ENCODE data around the gene SECISBP2. TPM values are rescaled to one million over a fixed set of nuclear protein-coding genes. Genes with fewer than 3 reads are reported as not detected.
A peak's percentile ranks its signal among the peaks of the same experiment; 100 is the strongest.

The SECISBP2 gene
- total and polyA plus RNA-seq, 2 of the 13 experiments (the other 11 are each of a cell fraction or from before 2014, with no cell fraction given) = 32.4 to 38.0 TPM

- peak; percentile 41; the same call in 1 of the 2 replicates for TF ChIP-seq ZKSCAN8 (CRISPR knock-in tag; IDR thresholded peaks at IDR 0.05; ENCODE audit: borderline replicate concordance)
- peak; percentile 72; the same call in 1 of the 2 replicates for TF ChIP-seq ZNF230 (CRISPR knock-in tag; IDR thresholded peaks at IDR 0.05)
- no peak for TF ChIP-seq PLRG1 (conservative IDR thresholded peaks at IDR 0.05)
- no peak for TF ChIP-seq EED (CRISPR knock-in tag; IDR thresholded peaks at IDR 0.05)
- TF ChIP-seq ZNF782 (CRISPR knock-in tag; IDR thresholded peaks at IDR 0.05; ENCODE audit: borderline replicate concordance) = 0 out of 2 replicates have a peak, but pooled peaks have one; percentile 40
- TF ChIP-seq HNF1A (IDR thresholded peaks at IDR 0.05; ENCODE audit: low read depth) = peak; percentile 19; the same call in 1 of the 2 replicates
- TF ChIP-seq HNF1A (CRISPR knock-in tag; IDR thresholded peaks at IDR 0.05; ENCODE audit: borderline replicate concordance) = no peak; the same call in 1 of the 2 replicates
- TF ChIP-seq HNF1B (CRISPR knock-in tag; IDR thresholded peaks at IDR 0.05) = peak; percentile 65
- no peak; the same call in none of the 2 replicates for TF ChIP-seq NRL (CRISPR knock-in tag; IDR thresholded peaks at IDR 0.05; ENCODE audit: borderline replicate concordance)
- TF ChIP-seq, protein P1, sequence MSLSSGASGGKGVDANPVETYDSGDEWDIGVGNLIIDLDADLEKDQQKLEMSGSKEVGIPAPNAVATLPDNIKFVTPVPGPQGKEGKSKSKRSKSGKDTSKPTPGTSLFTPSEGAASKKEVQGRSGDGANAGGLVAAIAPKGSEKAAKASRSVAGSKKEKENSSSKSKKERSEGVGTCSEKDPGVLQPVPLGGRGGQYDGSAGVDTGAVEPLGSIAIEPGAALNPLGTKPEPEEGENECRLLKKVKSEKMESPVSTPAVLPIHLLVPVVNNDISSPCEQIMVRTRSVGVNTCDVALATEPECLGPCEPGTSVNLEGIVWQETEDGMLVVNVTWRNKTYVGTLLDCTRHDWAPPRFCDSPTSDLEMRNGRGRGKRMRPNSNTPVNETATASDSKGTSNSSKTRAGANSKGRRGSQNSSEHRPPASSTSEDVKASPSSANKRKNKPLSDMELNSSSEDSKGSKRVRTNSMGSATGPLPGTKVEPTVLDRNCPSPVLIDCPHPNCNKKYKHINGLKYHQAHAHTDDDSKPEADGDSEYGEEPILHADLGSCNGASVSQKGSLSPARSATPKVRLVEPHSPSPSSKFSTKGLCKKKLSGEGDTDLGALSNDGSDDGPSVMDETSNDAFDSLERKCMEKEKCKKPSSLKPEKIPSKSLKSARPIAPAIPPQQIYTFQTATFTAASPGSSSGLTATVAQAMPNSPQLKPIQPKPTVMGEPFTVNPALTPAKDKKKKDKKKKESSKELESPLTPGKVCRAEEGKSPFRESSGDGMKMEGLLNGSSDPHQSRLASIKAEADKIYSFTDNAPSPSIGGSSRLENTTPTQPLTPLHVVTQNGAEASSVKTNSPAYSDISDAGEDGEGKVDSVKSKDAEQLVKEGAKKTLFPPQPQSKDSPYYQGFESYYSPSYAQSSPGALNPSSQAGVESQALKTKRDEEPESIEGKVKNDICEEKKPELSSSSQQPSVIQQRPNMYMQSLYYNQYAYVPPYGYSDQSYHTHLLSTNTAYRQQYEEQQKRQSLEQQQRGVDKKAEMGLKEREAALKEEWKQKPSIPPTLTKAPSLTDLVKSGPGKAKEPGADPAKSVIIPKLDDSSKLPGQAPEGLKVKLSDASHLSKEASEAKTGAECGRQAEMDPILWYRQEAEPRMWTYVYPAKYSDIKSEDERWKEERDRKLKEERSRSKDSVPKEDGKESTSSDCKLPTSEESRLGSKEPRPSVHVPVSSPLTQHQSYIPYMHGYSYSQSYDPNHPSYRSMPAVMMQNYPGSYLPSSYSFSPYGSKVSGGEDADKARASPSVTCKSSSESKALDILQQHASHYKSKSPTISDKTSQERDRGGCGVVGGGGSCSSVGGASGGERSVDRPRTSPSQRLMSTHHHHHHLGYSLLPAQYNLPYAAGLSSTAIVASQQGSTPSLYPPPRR (CRISPR knock-in tag; IDR thresholded peaks at IDR 0.05; ENCODE audit: borderline replicate concordance) = peak; percentile 50; the same call in 1 of the 2 replicates
- TF ChIP-seq ZNF607 (CRISPR knock-in tag; IDR thresholded peaks at IDR 0.05; ENCODE audit: borderline replicate concordance) = peak; percentile 94
- TF ChIP-seq AFF4 (CRISPR knock-in tag; IDR thresholded peaks at IDR 0.05) = no peak
- TF ChIP-seq SSRP1 (CRISPR knock-in tag; IDR thresholded peaks at IDR 0.05) = no peak
Observed at GRCh38 chr9:89318123-89319014, at the start of gene SECISBP2 (continued).
